G401 (cell line): Measurements from ENCODE around the gene ZNF778. TPM values are rescaled to one million over a fixed set of nuclear protein-coding genes. Genes with fewer than 3 reads are reported as not detected.
"Not testable (repeated sequence)": the region's sequence is repeated elsewhere in the genome, so short reads cannot be mapped to it uniquely, and the experiment has no call there.

Experiments
- DNase-seq: peaks from one replicate; pipeline ENCODE4 v3.0.0-alpha.2; 2015; ENCODE audit warnings: low spot score
- in situ Hi-C: cut with HindIII; loops from 2 replicates; pipeline ENCODE4 v1.10.0; 2016; ENCODE audit warnings: low sequenced_read_pairs, mixed read lengths
- total RNA-seq: library from RNA; depleted of rRNA; stranded (reverse); fragments of >200 nt; shearing (Covaris generic); gene quantifications from 2 replicates; pipeline ENCODE4 v1.2.3, GENCODE V29; 2014

Gene ZNF778
- total RNA-seq, 1 experiment from 2014 or later = 8.3 TPM

DNA sequence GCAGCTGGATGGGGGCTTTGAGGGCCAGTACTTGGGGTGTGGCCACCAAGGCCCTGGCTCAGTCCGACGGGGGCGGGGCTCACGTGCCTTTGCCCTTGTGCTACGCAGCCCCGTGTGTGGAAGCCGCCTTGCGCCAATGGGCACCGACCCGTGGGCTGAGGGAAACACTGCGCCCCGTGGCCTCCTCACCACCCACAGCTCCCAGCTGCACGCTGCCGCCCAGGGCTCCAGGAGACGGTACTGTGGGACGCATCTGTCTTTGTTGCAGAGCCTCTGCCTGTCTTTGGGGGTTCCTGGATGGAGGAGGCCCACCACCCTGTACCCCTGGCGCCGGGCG, 38.4 kb upstream of the ZNF778 start:
- no peak for DNase-seq
- in situ Hi-C loops = no loop called here

DNA sequence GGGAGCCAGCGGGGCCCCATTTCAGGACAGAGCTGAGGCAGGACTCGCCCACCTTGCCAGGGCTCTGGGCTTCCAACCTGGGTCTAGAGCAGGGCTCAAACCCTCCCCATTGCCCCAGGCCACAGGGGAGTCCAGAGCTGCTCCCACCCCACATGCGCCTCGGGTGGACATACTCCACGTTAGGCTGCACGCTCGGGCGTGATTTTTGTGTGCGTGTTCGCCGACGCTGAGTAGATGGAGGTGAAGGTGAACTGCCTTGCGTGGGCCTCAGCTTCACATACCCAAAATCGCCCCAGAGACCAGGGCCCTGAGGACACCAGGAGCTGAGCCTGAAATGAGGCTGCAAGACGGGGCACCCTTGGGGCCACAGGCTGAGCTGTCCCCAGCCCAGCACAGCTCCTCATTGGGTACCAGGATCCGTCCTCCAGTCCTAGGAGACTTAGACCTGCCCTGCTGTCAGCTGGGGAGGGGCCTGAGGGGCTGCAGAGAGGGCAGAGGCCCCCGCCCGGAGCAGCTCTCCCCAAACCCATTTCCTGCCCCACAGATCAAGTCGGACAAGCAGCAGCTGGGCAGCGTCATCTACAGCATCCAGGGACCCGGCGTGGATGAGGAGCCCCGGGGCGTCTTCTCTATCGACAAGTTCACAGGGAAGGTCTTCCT, 37.7 kb upstream of the ZNF778 start:
- no peak for DNase-seq
- in situ Hi-C loops = no loop called here

DNA sequence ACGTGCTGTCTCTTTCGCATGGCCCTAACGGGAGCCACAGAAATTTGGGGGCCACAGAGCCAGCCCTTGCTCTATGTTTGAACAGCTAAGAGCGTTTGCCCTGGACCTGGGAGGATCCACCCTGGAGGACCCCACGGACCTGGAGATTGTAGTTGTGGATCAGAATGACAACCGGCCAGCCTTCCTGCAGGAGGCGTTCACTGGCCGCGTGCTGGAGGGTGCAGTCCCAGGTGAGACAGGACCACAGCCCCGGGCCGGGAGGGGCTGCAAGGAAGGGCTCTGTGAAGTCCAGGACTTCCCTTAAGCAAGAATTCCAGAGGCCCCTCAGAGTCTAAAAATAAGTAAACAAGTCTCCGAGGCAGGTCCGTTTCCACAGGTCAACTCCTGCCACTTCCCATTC, 34.0 kb upstream of the ZNF778 start:
- DNase-seq = no peak
- in situ Hi-C loops = no loop called here

DNA sequence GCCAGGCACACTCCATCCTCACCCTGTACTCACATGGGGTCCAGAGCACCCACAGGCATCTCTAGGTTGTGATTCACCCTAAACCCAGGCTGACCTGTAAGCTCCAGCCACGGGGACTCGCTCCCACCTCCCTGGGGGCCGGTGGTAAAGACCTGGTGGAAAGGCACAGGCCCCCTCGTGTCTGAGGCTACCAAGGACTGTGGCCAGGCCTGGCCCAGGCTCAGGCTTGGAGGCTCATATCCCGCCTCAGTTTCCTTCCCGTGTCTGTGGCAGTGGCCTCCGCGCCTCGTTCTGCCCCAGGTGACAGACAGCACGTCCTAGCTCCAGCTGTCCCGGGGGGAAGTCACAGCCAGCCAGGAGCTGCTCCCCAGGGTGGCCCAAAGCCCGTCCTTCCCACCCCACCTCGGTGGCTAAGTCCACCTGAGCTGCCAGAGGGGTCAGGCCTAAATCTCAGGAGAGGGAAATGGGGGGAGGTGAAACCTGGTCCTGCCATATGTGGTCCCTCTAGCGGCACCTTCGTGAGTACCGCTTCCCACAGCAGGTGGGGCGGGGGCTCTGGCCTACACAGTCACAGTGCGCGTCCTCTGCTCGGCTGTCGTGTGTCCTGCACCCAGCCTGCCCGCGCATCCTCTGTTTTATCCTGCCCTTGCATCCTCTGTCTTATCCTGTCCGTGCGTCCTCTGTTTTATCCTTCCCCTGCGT, 33.4 kb upstream of the ZNF778 start:
- in situ Hi-C loops = no loop called here

DNA sequence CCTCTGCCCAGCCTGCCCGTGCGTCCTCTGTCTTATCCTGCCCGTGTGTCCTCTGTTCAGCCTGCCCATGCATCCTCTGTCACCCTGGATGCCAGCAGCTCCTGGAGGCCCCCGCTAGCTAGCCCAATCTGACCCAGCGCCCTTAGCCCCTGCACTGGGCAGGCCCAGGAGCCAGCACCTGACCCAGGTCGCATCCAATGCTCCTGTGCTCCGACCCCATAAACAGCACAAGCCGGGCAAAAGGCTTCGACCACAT, 32.9 kb upstream of the ZNF778 start:
- in situ Hi-C loops = no loop called here
- DNase-seq = no peak

More for the DNA sequence above, 33.4 kb upstream of the ZNF778 start:
- DNase-seq = no peak

DNA sequence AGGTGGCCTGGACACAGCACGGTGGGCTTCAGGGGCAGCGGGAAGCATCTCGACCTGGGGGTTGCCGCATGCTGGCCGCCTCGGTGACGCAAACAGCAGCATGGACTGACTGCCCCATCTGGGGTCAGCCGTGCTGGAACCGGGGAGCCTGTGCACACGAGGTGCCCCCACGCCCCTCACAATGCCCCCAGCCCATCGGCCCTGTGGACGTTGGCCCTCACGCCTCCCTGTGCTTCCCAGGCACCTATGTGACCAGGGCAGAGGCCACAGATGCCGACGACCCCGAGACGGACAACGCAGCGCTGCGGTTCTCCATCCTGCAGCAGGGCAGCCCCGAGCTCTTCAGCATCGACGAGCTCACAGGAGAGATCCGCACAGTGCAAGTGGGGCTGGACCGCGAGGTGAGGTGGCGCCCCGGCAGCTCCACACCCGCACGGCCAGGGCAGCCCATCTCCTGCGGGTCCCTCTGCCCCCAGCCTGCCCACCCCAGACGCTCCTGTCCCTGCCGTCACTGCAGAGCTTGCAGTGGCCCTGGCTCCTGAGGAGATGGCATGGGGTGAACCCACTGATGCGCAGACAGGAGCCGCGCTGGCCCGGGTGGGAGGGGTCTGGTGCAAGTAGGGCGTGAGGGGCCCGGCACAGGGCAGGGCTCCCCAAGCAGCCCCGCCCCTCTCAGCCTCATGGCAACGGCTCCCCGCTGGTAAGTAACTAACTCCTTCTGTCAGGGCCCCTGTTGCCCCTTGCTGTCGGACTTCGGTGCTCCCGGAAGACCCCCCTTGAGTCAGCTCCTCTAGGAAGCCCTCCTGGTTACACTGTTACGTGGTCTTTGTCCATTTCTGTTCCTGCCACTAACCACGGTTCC, 32.3 kb upstream of the ZNF778 start:
- in situ Hi-C loops = no loop called here
- no peak for DNase-seq

DNA sequence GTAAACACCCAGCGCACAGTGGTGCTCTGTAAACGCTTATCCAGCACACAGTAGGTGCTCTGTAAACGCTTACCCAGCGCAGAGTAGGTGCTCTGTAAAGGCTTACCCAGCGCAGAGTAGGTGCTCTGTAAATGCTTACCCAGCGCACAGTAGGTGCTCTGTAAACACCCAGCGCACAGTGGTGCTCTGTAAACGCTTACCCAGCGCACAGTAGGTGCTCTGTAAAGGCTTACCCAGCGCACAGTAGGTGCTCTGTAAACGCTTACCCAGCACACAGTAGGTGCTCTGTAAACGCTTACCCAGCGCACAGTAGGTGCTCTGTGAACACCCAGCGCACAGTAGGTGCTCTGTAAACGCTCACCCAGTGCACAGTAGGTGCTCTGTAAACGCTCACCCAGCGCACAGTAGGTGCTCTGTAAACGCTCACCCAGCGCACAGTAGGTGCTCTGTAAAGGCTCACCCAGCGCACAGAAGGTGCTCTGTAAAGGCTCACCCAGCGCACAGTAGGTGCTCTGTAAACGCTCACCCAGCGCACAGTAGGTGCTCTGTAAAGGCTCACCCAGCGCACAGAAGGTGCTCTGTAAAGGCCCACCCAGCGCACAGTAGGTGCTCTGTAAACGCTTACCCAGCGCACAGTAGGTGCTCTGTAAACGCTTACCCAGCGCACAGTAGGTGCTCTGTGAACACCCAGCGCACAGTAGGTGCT, 31.5 kb upstream of the ZNF778 start:
- DNase-seq, in situ Hi-C loops: not testable (repeated sequence)

DNA sequence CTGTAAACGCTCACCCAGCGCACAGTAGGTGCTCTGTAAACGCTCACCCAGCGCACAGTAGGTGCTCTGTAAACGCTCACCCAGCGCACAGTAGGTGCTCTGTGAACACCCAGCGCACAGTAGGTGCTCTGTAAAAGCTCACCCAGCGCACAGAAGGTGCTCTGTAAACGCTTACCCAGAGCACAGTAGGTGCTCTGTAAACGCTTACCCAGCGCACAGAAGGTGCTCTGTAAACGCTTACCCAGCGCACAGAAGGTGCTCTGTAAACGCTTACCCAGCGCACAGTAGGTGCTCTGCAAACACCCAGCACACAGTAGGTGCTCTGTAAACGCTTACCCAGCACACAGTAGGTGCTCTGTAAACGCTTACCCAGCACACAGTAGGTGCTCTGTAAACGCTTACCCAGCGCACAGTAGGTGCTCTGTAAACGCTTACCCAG, 30.9 kb upstream of the ZNF778 start:
- in situ Hi-C loops = not testable (repeated sequence)

DNA sequence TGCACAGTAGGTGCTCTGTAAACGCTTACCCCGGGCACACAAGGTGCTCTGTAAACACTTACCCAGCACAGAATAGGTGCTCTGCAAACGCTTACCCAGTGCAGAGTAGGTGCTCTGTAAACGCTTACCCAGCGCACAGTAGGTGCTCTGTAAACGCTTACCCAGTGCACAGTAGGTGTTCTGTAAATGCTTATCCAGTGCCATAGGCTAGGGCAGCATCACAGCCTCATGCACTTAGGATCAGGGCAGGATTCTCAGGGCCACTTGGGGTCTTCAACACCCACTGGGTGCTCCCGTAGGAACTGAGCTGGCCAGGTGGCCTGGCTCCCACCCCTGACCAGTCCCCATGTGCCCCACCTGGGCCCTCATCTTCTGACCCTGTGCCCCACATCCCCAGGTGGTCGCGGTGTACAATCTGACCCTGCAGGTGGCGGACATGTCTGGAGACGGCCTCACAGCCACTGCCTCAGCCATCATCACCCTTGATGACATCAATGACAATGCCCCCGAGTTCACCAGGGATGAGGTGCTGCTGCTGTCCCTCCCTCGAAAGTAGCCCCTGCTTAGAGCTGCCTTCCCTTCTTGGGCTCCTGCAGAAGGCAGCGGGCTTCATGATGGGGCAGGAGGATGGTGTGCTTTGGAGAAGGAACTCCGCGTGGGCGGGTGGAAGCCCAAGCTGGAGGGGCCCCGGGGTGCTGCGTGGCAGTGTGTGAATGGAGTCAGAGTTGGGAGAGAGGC, 30.3 kb upstream of the ZNF778 start:
- in situ Hi-C loops = no loop called here
- DNase-seq = no peak

More for the DNA sequence above, 30.9 kb upstream of the ZNF778 start:
- not testable (repeated sequence) for DNase-seq

DNA sequence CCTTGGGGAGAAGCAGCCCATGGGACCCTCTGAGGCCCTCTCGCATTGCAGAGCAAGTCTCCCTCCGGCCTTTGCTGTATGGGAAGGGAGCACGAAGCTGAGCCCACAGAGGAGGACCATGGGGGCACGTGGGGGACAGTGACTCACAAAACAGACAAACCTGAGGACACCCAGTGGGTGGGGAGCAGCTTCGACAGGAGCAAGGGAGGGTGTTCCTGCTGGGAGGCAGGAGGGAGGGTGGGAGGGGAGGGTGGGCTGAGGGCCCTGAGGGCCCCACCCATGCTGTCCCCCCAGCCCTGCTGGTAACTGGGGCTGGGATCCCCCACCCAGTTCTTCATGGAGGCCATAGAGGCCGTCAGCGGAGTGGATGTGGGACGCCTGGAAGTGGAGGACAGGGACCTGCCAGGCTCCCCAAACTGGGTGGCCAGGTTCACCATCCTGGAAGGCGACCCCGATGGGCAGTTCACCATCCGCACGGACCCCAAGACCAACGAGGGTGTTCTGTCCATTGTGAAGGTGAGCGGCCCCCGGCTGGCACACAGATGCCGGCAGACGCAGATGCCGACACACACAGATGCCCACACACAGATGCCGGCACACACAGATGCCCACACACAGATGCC, 29.6 kb upstream of the ZNF778 start:
- in situ Hi-C loops = no loop called here
- DNase-seq = no peak

DNA sequence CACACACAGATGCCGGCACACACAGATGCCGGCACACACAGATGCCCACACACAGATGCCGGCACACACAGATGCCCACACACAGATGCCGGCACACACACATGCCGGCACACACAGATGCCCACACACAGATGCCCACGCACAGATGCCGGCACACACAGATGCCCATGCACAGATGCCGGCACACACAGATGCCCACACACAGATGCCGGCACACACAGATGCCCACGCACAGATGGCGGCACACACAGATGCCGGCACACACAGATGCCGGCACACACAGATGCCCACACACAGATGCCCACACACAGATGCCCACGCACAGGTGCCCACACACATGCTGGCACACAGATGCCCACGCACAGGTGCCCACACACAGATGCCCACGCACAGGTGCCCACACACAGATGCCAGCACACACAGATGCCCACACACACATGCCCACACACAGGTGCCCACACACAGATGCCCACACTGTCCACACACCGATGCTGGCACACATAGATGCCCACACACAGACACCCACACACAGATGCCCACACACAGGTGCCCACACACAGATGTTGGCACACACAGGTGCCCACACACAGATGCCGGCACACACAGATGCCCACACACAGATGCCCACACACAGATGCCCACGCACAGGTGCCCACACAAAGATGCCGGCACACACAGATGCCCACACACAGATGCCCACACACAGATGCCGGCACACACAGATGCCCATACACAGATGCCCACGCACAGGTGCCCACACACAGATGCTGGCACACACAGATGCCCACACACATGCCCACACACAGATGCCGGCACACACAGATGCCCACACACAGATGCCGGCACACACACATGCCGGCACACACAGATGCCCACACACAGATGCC, 28.8 kb upstream of the ZNF778 start:
- in situ Hi-C loops, DNase-seq: not testable (repeated sequence)

DNA sequence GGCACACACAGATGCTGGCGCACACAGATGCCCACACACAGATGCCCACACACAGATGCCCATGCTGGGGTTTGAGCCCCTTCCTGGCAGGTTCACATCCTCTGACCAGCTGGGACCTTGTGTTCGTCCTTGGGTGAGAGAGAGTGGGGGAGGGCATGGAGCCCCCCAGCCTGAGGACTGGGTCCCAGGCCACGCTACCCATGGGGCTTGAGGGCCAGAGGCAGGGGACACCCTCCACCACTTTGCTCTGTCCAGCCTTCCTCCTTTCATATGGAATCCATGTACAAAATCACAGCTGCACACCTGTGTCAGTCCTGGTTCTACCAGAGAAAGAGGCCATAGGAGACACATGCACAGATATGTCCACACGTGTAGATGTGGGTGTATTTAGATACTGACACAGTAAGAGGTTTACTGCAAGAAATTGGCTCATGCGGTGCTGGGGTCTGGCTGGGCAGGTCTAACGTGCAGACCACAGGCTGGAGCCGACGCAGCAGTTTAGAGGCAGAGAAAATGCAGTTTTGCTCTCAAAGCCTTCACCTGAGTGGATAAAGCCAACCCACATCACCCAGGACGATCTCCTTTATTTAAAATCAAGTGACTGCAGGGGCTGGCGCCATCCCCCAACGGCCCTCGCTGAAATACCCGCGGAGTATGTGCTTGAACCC, 28.0 kb upstream of the ZNF778 start:
- no peak for DNase-seq
- in situ Hi-C loops = no loop called here

DNA sequence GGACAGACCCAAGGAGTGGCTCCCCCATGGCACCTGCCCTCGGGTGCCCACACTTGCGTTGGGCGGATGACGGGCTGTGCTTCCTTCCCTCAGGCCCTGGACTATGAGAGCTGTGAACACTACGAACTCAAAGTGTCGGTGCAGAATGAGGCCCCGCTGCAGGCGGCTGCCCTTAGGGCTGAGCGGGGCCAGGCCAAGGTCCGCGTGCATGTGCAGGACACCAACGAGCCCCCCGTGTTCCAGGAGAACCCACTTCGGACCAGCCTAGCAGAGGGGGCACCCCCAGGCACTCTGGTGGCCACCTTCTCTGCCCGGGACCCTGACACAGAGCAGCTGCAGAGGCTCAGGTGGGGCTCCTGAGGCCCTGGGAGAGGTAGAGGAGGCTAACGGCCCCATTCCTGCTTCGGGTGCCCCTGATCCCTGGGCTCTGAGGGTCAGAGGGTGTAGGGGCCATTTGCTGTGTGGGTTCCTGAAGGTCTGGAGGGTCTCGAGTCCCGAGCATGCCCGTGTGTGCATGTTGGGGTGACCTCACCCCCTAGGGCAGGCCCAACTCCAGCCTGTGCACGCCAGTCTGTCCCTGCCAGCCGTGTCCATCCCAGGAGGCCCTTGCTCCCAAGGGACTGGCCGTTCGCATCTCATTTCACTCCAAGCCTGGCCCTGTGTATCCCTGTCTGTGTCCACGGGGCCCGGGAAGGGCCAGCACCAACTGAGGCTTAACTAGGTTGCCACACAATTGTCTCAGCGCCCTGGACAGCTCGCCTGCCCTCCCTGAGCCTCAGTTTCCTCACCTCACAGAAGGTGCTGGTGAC, 27.1 kb upstream of the ZNF778 start:
- in situ Hi-C loops = no loop called here
- no peak for DNase-seq

DNA sequence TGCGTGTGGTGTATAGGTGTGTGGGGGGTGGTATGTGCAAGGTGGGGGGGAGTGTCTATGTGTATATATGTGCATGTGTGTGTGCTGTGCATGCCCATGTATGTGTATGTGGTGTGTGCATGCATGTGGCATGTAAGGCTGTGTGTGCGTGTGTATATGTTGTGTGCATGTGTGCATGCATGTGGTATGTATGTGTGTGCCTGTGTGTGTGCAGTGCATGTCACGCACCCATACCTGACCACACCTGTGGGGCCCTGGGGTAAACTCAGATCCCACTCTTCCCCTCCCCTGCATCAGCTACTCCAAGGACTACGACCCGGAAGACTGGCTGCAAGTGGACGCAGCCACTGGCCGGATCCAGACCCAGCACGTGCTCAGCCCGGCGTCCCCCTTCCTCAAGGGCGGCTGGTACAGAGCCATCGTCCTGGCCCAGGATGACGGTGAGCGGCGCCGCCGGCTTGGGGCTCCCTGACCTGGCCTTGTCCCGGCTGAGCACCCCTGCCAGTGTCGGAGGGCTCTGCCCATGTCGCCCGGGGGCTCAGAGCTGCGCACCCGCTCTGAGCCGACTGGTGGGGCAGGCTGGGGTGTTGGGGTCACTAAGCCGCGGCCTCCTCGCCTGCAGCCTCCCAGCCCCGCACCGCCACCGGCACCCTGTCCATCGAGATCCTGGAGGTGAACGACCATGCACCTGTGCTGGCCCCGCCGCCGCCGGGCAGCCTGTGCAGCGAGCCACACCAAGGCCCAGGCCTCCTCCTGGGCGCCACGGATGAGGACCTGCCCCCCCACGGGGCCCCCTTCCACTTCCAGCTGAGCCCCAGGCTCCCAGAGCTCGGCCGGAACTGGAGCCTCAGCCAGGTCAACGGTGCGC, 26.2 kb upstream of the ZNF778 start:
- in situ Hi-C loops = no loop called here
- DNase-seq = no peak

DNA sequence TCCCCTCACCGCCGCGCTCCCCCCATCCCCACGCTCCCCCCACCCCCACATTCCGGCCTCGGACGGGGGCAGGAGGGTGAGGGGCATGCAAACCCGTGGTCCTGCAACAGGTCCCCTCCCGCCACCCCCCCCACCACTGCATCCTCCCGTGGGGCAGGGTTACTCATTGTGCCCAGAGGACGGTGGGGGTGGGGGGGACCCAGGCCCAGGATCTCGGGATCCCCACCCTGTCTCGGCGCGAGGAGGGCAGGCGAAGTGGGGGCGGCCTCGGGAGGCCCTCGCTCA, 25.7 kb upstream of the ZNF778 start:
- no peak for DNase-seq
- in situ Hi-C loops = no loop called here
